ENCODE results near the gene ZNF277.
"Not testable (repeated sequence)": the region's sequence is repeated elsewhere in the genome, so short reads cannot be mapped to it uniquely, and the experiment has no call there.

The ZNF277 gene

GRCh38 chr7:112234147-112234546 is 27.7 kb downstream of the ZNF277 start:
- H3K27me3 Mint-ChIP-seq, result no peaks in the 10 kb centered on the region
- no peak overlapping the region for H3K27ac Mint-ChIP-seq
- H3K4me3 Mint-ChIP-seq, result no peak overlapping the region
- H3K4me1 Mint-ChIP-seq (ENCODE audit: low read depth), result peaks cover 6% of the 10 kb centered on the region
- no peaks in the 10 kb centered on the region for H3K36me3 Mint-ChIP-seq (ENCODE audit: low read depth)
- intact Hi-C loops (cut with micrococcal nuclease), result no loop called here
- H3K9me3 Mint-ChIP-seq, result peaks cover 13% of the 10 kb centered on the region

- H3K9me3 Mint-ChIP-seq, result peaks cover 37% of the 10 kb centered on the region
- intact Hi-C loops (cut with micrococcal nuclease), result no loop called here
- H3K27ac Mint-ChIP-seq, result no peak overlapping the region
- H3K27me3 Mint-ChIP-seq, result no peaks in the 10 kb centered on the region
- no peaks in the 10 kb centered on the region for H3K4me1 Mint-ChIP-seq (ENCODE audit: low read depth)
- no peaks in the 10 kb centered on the region for H3K36me3 Mint-ChIP-seq (ENCODE audit: low read depth)
- no peak overlapping the region for H3K4me3 Mint-ChIP-seq
Observed at GRCh38 chr7:112236597-112236996, 30.1 kb downstream of the ZNF277 start.

GRCh38 chr7:112238330-112238729 is 31.8 kb downstream of the ZNF277 start:
- H3K36me3 Mint-ChIP-seq (ENCODE audit: low read depth), result no peaks in the 10 kb centered on the region
- H3K4me1 Mint-ChIP-seq (ENCODE audit: low read depth), result no peaks in the 10 kb centered on the region
- H3K27me3 Mint-ChIP-seq, result no peaks in the 10 kb centered on the region
- H3K9me3 Mint-ChIP-seq, result peaks cover 38% of the 10 kb centered on the region
- intact Hi-C loops (cut with micrococcal nuclease), result no loop called here
- no peak overlapping the region for H3K4me3 Mint-ChIP-seq
- no peak overlapping the region for H3K27ac Mint-ChIP-seq

GRCh38 chr7:112238852-112239610 is 32.5 kb downstream of the ZNF277 start:
- H3K9me3 Mint-ChIP-seq, result peaks cover 38% of the 10 kb centered on the region
- no peaks in the 10 kb centered on the region for H3K27me3 Mint-ChIP-seq
- intact Hi-C loops (cut with micrococcal nuclease), result no loop called here
- H3K36me3 Mint-ChIP-seq (ENCODE audit: low read depth), result no peaks in the 10 kb centered on the region
- no peaks in the 10 kb centered on the region for H3K4me1 Mint-ChIP-seq (ENCODE audit: low read depth)
- H3K4me3 Mint-ChIP-seq, result no peak overlapping the region
- no peak overlapping the region for H3K27ac Mint-ChIP-seq

GRCh38 chr7:112248598-112248997 is 42.1 kb downstream of the ZNF277 start:
- H3K27ac Mint-ChIP-seq, result no peak overlapping the region
- intact Hi-C loops (cut with micrococcal nuclease), result no loop called here
- H3K36me3 Mint-ChIP-seq (ENCODE audit: low read depth), result no peaks in the 10 kb centered on the region
- H3K4me3 Mint-ChIP-seq, result no peak overlapping the region
- H3K9me3 Mint-ChIP-seq, result no peaks in the 10 kb centered on the region
- H3K4me1 Mint-ChIP-seq (ENCODE audit: low read depth), result peaks cover 6% of the 10 kb centered on the region
- H3K27me3 Mint-ChIP-seq, result no peaks in the 10 kb centered on the region

- H3K4me3 Mint-ChIP-seq; H3K36me3 Mint-ChIP-seq (ENCODE audit: low read depth); intact Hi-C loops (cut with micrococcal nuclease); H3K27ac Mint-ChIP-seq; H3K27me3 Mint-ChIP-seq; H3K4me1 Mint-ChIP-seq (ENCODE audit: low read depth); H3K9me3 Mint-ChIP-seq: not testable (repeated sequence)
Observed at GRCh38 chr7:112249967-112250366, 43.5 kb downstream of the ZNF277 start.

GRCh38 chr7:112252141-112252540 is 45.6 kb downstream of the ZNF277 start:
- Mint-ChIP-seq H3K27me3 (no peaks in the 10 kb centered on the region), H3K4me3 (no peak overlapping the region), H3K36me3 (ENCODE audit: low read depth) (no peaks in the 10 kb centered on the region), H3K4me1 (ENCODE audit: low read depth) (peaks cover 6% of the 10 kb centered on the region), H3K27ac (no peak overlapping the region), H3K9me3 (no peaks in the 10 kb centered on the region)
- intact Hi-C loops (cut with micrococcal nuclease), result no loop called here

GRCh38 chr7:112252691-112253090 is 46.2 kb downstream of the ZNF277 start:
- Mint-ChIP-seq H3K4me3 (no peak overlapping the region), H3K27ac (no peak overlapping the region), H3K36me3 (ENCODE audit: low read depth) (no peaks in the 10 kb centered on the region), H3K27me3 (no peaks in the 10 kb centered on the region), H3K9me3 (no peaks in the 10 kb centered on the region), H3K4me1 (ENCODE audit: low read depth) (peaks cover 6% of the 10 kb centered on the region)
- intact Hi-C loops (cut with micrococcal nuclease), result no loop called here

GRCh38 chr7:112254156-112254555 is 47.7 kb downstream of the ZNF277 start:
- no peaks in the 10 kb centered on the region for H3K9me3 Mint-ChIP-seq
- no peak overlapping the region for H3K27ac Mint-ChIP-seq
- peaks cover 6% of the 10 kb centered on the region for H3K4me1 Mint-ChIP-seq (ENCODE audit: low read depth)
- no peaks in the 10 kb centered on the region for H3K36me3 Mint-ChIP-seq (ENCODE audit: low read depth)
- intact Hi-C loops (cut with micrococcal nuclease), result no loop called here
- H3K4me3 Mint-ChIP-seq, result no peak overlapping the region
- H3K27me3 Mint-ChIP-seq, result no peaks in the 10 kb centered on the region

GRCh38 chr7:112254709-112255387 is 48.4 kb downstream of the ZNF277 start:
- Mint-ChIP-seq H3K4me3 (no peak overlapping the region), H3K4me1 (ENCODE audit: low read depth) (peaks cover 6% of the 10 kb centered on the region)
- intact Hi-C loops (cut with micrococcal nuclease), result no loop called here

GRCh38 chr7:112255388-112255720 is 48.9 kb downstream of the ZNF277 start:
- Mint-ChIP-seq H3K9me3 (no peaks in the 10 kb centered on the region), H3K36me3 (ENCODE audit: low read depth) (no peaks in the 10 kb centered on the region), H3K27ac (no peak overlapping the region), H3K4me3 (no peak overlapping the region), H3K27me3 (no peaks in the 10 kb centered on the region), H3K4me1 (ENCODE audit: low read depth) (peaks cover 6% of the 10 kb centered on the region)
- intact Hi-C loops (cut with micrococcal nuclease), result no loop called here

More at GRCh38 chr7:112254709-112255387, 48.4 kb downstream of the ZNF277 start:
- Mint-ChIP-seq H3K9me3 (no peaks in the 10 kb centered on the region), H3K27ac (no peak overlapping the region), H3K36me3 (ENCODE audit: low read depth) (no peaks in the 10 kb centered on the region), H3K27me3 (no peaks in the 10 kb centered on the region)

GRCh38 chr7:112257073-112257472 is 50.6 kb downstream of the ZNF277 start:
- no peaks in the 10 kb centered on the region for H3K27me3 Mint-ChIP-seq
- no peak overlapping the region for H3K27ac Mint-ChIP-seq
- H3K4me3 Mint-ChIP-seq, result no peak overlapping the region
- H3K9me3 Mint-ChIP-seq, result no peaks in the 10 kb centered on the region
- H3K36me3 Mint-ChIP-seq (ENCODE audit: low read depth), result no peaks in the 10 kb centered on the region
- no peaks in the 10 kb centered on the region for H3K4me1 Mint-ChIP-seq (ENCODE audit: low read depth)
- intact Hi-C loops (cut with micrococcal nuclease), result no loop called here

- intact Hi-C loops (cut with micrococcal nuclease), result no loop called here
- no peaks in the 10 kb centered on the region for H3K27me3 Mint-ChIP-seq
- peaks cover 12% of the 10 kb centered on the region for H3K4me1 Mint-ChIP-seq (ENCODE audit: low read depth)
- H3K27ac Mint-ChIP-seq, result no peak overlapping the region
- H3K36me3 Mint-ChIP-seq (ENCODE audit: low read depth), result no peaks in the 10 kb centered on the region
- no peaks in the 10 kb centered on the region for H3K9me3 Mint-ChIP-seq
- no peak overlapping the region for H3K4me3 Mint-ChIP-seq
Observed at GRCh38 chr7:112260911-112261310, 54.4 kb downstream of the ZNF277 start.

GRCh38 chr7:112262036-112262435 is 55.5 kb downstream of the ZNF277 start:
- intact Hi-C loops (cut with micrococcal nuclease), result no loop called here
- Mint-ChIP-seq H3K36me3 (ENCODE audit: low read depth) (no peaks in the 10 kb centered on the region), H3K4me1 (ENCODE audit: low read depth) (peaks cover 20% of the 10 kb centered on the region), H3K9me3 (no peaks in the 10 kb centered on the region), H3K4me3 (no peak overlapping the region), H3K27ac (no peak overlapping the region), H3K27me3 (no peaks in the 10 kb centered on the region)
